Suprapubic skin (tissue), 4 donors: Measurements from ENCODE around the gene ZBTB46.

Source experiments
- CTCF ChIP-seq, 2 donors: fragments of 200-600 bp in 1 of 2; fragments of 450-650 bp in 1 of 2; sonication (generic) in 1 of 2; IDR thresholded peaks; one replicate each; pipeline ENCODE4 v1.5.1; 2016 to 2019; ENCODE audit warnings: antibody characterized with exemption in 2 of 2, mild to moderate bottlenecking in 1 of 2, moderate library complexity in 1 of 2
- EP300 ChIP-seq: sonication (generic); formaldehyde crosslinking; IDR thresholded peaks from one replicate; pipeline ENCODE4 v1.6.1; 2017; ENCODE audit warnings: antibody characterized with exemption
- POLR2A ChIP-seq, 2 donors: fragments of 450-650 bp; IDR thresholded peaks; one replicate each; pipeline ENCODE4 v1.6.1; 2017; ENCODE audit warnings: antibody characterized with exemption in 2 of 2, mild to moderate bottlenecking in 2 of 2, moderate library complexity in 2 of 2
- POLR2AphosphoS5 ChIP-seq, 3 donors: sonication (generic); formaldehyde crosslinking; IDR thresholded peaks; one replicate each; pipeline ENCODE4 v1.6.1; 2017; ENCODE audit warnings: antibody characterized with exemption in 3 of 3

- TF ChIP-seq CTCF (IDR thresholded peaks at IDR 0.05) (no peak), POLR2AphosphoS5 (IDR thresholded peaks at IDR 0.05) (peak in 1 of 3 donors; percentile 37), POLR2A (IDR thresholded peaks at IDR 0.05) (no peak), EP300 (no peak)
Observed at GRCh38 chr20:63698739-63699465, 132.2 kb downstream of the ZBTB46 start.
